Activated CD8-positive, alpha-beta memory T cell treated with anti-CD3 and anti-CD28 coated beads, Interleukin-2, amount 50 U/mL, for 4 hours (primary cell): ENCODE measurements around the gene TGM3.

Experiments used
- DNase-seq: peaks from one replicate; pipeline ENCODE4 v3.0.0-alpha.2; 2020

Gene TGM3

DNA sequence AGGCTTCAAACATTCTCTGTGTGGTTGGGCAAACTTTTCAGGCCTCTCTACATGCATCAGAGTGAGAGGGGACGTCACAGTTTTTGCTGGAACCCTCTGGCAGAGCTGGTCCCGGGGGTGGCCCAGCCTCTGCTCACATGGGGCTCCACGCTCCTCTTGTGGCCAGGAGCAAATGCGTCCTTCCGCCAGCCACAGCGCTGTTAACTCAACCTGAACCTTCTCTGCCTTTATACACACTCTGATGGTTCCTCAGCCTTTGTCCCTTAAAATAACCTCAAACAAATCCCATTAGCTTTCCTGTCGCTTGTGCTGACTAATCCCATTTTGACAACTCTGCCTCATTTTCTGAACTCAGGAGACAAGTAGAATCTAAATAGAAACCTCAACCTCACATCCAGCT lies 45.5 kb downstream of the TGM3 start:
- DNase-seq, result no peak

DNA sequence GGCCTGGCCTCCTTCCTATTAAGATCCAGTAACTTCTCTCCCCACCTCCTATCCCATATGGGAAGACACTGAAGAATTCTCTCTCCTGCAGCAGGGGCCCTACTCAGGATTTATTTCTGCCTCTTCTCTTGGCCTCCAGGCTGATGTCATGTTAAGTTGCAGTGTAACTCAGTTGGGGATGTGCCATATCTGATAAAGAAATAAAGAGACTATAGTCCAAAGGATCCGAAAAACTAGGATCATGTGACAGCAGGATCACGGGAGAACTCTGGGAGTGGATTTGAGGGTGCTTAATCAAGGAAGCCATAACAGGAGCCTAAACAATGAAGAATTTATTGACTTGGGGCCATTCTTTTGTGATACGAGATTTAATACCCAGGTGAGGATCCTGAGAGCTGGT lies 46.4 kb downstream of the TGM3 start:
- no peak for DNase-seq

DNA sequence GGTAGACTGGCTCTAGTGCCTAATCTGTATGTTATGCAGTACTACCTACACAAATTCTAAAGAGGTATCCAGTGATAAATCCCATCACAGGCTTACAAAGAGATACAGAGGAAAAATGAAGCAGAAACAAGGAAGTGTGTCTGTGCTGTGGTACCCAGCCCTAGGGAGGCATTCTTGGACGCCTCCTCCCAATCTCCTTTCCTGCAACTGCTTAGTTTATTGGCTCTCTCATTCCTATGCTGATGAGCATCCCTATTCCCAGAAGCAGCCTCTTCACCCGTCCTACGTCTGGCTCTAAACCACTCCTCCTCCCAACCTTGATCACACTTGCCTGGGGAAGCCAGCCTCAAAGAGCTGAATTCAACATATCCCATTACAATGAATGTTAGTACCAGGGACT lies 50.4 kb downstream of the TGM3 start:
- DNase-seq, result no peak

DNA sequence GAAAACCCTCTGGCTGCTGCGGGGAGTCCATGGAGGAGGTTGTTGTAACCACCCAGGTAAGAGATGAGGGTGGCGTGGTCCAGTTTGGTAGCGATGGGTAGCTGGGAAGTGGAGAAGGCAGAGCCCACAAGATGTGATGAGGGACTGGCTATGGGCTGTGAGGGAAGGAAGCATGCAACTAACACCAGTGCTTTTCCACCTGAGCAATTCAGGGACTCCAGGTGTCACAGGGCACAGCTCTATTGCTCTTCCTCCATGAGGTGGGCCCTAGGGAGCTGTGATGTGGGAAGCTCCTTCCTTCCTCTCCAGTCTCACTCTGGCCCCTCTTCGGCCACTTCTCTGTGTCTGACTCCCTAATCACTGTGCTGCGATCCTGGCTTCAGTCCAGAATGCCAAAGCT lies 52.5 kb downstream of the TGM3 start:
- no peak for DNase-seq

DNA sequence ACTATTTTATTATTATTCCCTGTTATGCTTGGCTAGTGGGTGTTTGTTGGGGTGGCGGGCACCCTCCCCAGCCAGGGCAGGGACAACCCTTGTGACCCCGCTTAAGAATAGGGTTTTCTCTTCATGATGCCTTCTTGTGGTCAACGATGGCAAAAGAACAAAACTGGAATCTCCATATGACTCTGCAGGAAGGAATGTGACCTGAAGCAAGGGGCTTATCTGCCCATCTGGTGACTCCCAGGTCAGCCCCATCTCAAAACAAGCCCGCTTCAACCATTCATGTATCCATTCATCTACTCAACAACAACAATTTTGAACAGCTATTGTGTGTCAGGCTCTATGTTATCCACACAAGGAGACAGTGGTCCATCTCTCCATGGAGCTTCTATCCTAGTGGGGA lies 54.0 kb downstream of the TGM3 start:
- DNase-seq, result no peak

DNA sequence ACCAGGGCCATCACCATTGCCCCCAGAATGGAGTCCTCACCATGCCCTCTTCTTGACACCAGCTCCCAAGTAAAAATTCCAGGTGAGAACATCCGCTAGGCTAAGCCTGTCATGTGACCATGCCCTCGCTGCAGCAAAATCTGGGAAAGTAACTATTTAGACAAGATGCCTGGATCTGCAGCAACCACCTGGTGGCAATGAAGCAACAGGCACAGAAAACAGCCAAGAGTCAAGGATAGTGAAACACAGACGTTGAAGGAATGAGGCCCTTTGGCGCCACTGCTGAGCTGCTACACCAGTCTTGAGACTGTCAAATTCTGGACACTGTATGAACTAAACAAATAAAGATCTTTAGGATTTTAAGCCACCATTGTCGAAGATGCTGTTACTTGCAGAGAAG lies 54.8 kb downstream of the TGM3 start:
- no peak for DNase-seq

DNA sequence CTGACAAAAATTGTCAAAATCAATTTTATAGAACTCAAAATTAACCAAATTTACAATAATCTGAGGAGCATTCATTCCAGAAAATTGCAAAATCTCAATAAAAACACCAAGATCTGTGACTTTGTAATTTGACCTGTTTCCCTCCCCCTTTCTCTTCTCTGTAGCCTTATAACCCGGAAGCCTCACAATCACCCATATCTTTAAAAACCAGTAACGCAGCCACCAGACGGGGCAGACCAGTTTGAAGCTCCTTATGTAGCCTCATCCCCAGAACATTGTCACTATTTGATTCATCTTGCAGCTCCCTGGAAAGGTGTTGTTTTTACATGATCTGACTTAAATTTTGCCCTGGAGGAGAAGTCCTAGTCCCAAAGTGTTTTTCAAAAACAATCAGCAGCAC lies 57.4 kb downstream of the TGM3 start:
- no peak for DNase-seq

DNA sequence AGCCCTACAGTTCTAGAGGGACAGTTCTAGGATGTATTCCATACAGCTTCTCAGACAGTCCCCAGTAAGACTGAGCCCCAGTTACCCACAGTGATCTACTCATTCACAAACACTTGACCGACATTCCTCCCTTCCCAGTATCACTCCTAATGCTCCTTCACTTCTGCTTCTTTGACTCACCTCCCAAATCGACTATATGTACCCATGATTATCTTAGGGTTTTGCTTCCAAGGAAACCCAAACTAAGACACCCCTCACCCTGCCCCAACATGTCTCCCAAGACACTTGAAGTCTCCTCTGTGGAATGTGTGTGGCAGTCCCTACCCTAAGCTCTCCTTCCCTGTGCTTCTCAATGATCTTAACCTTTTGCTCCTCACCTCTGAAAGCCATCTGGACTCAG lies 61.3 kb downstream of the TGM3 start:
- no peak for DNase-seq

DNA sequence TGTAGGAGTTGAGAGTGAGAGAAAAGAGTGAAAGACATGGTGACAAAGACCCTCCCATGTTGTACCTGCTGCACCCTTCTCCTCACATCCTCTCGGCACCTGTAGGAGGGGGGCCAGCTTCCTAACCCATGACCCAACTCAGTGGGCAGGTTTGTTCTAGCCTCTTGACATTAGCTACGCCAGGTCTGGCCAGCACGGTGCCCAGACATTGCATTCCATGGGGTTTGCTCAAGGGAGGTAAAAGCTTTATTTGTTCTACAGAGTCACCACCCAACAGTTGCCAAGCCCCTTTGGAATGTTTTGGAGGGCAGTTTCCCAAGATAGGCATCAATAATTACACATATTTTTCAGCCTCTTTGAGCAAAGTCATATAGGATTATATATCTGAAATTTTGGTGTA lies 62.2 kb downstream of the TGM3 start:
- no peak for DNase-seq

DNA sequence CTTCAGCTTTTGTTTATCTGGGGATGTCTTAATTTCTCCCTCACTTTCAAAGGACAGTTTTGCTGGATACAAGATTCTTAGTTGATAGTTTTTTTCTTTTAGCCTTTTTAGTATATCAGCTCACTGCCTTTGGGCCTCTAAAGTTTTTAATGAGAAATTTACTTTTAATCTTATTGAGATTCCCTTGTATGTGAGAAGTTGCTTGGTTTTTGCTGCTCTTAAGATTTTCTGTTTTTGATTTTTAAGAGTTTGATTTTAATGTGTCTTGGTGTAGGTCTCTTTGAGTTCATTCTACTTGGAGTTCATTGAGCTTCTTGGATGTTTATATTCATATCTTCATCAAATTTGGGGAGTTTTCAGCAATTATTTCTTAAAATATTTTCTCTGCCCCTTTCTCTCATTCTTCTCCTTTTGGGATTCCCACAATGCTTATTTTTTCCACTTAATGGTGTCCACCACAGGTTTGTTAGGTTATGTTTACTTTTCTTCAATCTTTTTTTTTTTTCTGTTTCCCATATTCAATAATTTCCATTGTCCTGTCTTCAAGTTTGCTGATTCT lies 65.3 kb downstream of the TGM3 start:
- no peak for DNase-seq

DNA sequence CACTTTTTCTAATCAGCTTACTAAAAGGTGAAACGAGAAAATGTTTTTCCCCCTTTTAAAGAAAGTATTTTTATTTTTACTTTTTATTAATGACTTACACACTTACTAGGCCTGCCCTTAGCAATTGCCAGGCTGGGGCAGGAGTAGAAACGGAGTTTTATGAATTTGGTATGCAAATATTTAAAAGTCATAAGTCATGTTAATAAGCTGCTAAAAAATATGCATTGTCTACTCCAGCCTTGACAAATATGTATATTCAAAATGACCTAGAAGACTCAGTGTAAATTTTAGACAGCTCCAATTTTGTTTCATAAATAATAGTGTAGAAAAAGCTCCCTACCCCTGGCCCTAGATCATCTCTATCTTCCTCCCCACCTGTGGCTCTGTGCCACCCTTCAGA lies 67.4 kb downstream of the TGM3 start:
- no peak for DNase-seq

DNA sequence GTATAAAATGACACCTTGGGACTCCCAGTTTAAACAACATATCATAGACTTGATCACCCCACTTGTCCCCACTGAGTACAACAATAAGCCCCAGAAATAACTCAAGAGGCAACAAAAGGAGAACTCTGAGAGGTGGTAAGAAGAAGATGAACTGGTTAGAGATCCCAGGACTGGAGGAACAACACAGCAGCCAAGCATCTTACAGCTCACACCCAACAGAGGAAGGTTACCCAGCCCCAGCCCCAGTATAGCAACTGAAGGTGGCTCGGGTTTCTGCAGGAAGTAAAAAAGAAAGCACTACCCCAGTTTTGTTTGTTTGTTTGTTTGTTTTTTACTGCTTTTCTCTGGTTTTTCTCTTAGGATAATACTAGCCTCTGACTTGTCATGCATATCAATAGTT lies 67.8 kb downstream of the TGM3 start:
- no peak for DNase-seq

DNA sequence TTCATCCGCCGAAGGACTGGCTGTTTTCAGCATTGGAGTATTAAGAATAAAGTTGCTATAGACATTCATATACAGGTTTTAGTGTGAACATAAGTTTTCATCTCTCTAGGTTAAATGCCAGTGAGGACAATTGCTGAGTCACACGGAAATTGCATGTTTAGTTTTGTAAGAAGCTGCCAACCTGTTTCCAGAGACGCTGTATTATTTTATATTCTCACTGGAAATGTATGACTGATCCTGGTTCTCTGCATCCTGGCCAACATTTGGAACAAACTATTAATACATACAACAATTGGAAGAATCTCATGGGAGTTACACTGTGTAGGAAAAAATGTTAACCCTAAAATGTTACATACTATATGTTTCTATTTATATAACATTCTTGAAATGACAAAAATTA lies 68.2 kb downstream of the TGM3 start:
- DNase-seq, result no peak

DNA sequence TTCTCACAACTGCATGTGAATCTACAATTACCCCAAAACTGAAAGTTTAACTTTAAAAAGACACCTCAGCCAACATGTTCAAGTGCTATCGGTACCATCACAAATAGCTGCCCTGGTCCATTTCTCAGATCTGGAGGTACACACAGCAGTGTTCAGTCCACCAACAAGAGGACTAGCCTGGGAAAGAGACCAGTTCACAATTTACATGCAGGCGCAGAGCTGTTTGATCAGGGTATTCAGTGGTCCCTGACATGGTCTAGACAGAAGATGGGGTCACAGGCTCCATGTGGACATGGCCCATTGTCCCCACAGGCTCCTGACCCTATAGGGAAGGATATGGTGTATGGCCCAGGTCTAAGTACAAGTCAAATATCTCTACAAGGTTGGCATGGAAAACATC lies 69.3 kb downstream of the TGM3 start:
- no peak for DNase-seq

DNA sequence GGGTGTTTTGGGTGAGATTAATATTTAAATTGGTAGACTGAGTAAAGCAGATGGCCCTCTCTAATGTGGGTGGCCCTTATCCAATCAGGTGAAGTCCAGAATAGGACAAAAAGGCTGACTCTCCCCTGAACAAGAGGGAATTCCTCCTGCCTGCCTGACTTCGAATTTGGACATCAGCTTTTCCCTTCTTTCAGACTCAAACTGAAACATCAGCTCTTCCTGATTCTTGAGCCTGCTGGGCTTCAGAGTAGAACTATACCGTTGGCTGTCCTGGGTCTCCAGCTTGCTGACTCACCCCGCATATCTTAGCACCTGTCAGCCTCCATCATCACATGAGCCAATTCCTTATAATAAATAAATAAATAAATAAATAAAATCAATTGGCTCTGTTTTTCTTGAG lies 69.9 kb downstream of the TGM3 start:
- no peak for DNase-seq

DNA sequence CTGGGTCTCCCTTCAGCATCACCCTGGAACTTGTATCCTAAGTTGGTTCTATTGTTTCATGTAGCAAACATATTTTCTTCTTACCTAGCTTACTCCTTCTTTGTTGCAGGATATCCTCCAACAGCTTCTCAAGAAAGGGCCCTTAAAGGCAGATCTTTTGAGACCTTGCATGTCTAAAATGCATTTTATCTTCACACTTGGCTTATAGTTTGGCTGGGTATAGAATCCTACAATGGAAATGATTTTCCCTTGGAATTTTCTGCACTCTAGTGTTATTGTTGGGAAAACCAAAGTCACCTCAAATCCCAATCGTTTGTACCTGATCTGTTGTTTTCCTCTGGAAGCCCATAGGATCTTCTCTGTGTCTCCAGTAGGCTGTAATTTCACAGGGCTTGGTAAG lies 72.8 kb downstream of the TGM3 start:
- no peak for DNase-seq

DNA sequence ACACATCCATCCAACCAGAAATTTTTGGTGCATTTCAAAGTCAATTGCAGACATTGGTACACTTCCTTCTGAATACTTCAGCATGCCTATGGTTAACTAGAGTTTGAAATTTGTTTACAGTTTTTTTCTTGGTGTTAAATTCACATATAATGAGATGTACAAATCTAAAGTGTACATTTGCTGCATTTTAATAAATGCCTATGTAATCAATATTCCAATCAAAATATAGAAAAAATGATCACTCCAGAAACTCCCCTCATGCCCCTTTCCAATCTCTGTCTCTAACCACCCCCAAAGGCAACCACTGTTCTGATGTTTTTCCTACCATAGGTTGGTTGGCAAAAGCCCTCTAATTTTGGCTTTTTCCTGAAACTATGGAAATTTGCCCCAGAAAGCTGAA lies 77.3 kb downstream of the TGM3 start:
- DNase-seq, result no peak

DNA sequence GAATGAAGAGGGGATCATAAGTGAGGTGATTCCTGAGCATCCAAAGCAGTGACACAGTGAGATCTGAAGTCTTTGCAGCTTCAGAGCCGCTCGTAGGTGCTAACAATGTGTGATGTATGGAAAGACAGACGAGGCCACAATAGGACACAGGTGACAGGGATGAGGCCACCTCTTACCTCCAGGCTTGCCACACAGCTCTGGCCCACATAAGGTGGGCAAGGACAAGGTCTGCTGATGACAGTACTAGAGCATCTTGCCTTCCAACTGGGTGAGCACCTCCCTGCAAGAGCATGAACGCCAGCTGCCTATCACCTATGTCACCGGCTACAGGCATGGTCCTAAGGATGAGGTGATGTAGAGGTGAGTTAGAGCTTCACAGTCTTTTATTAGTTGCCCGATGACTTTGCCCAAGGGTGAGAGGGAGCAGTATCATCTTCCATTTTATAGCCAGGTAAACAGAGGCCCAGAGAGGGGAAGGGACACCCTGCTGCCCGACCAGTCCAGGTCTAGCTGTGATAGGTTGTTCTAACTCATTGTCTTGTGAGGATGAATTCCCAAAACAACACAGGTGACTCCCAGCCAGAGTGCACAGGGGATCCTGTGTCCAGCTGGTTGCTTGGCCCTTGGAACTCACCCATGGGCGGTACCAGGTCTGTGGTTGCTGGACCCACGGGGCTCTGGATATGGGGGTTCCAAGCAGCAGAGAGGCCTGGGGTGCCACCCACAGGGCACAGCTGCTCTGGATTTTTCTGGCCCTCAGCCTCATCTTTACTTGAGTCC lies 78.7 kb downstream of the TGM3 start:
- no peak for DNase-seq

DNA sequence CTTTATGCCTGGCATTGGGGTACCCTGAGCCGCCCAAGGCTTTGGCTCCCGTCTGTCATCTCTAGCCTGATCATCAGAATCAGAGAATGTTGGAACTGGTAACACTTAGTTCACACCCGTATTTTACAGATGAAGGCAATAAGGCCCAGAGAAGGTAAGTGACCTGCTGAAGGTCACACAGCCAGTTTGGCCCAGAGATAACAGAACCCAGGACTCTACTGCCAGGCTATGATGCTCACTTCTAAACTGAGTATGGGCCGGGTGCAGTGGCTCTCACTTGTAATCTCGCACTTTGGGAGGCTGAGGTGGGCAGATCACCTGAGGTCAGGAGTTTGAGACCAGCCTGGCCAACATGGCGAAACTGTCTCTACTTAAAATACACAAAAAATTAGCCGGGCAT lies 83.1 kb downstream of the TGM3 start:
- no peak for DNase-seq

DNA sequence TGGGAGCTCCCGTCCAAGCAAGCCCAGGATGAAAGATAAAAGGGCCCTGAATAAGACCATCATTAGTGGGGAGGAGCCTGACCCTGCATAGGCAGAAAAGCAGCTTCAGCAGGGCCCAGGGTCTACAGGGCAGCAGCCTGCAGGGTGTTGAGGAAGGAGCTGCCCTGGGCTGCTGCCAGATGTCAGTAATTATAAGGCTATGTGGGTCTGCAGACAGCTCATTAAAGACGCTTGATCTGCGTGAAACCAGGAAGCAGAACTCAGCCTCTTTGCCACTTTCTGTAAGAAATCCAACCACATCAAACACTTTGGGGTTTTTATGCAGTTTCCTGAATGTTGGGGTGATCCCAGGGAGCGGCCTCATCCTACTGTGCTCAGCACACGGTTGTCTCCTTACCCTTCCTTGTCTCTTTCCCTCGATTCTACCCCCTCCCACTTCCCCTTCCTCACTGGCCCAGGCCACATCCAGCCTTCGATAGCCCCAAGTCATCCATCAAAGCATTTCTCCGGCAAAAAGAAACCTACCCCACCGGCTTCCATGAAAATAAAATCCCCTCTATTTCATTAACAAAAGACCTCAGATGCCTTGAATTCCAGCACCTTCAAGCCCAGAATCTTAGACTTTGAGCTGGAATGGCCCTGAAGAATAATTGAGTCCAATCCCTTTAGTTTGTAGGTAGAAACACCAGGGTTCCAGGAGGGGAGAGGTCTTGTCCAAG lies 83.9 kb downstream of the TGM3 start:
- DNase-seq, result no peak

DNA sequence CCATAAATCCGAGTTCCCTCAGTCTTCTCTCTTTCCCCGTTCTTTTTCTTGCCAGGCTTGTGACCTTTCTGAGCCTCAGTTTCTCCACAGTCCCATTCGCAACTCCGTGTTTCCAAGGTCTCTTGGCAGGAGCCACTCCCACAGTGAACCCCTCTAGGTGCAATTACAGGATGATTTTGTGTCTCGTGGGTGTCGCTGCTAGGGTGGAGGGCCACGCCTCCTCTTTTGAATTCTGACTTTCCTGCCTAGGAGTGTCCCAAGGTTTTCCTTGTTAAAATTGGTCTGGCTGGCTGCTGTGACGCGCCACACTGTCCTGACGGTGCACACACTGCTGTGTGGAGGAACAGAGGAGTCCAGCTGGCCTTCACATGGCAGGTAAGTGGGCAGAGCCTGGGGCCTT lies 84.8 kb downstream of the TGM3 start, which contains the start of gene TGM6:
Gene TGM6, plus strand, starts transcription at position 301 of the 400 bp plus-strand sequence. Its CDS starts 68 bp downstream, at position 369.
- DNase-seq, result no peak

DNA sequence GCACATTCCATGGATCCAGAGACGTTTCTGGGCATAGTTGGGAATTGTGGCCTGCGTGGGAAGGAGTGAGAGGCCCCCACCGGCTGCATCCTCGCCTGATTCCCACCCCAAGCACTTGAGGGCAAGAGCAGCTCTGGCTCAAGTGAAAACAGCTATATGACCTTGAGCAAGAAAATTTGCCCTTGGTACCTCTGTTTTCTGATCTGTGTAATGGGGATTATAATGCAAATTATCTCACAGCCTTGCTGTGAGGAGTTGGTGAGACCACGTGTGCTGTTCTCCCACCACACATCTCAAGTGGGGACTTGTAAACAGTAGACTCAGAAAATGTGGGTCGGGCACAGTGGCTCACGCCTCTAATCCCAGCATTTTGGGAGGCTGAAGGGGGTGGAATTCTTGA lies 85.5 kb downstream of the TGM3 start:
- DNase-seq, result no peak

DNA sequence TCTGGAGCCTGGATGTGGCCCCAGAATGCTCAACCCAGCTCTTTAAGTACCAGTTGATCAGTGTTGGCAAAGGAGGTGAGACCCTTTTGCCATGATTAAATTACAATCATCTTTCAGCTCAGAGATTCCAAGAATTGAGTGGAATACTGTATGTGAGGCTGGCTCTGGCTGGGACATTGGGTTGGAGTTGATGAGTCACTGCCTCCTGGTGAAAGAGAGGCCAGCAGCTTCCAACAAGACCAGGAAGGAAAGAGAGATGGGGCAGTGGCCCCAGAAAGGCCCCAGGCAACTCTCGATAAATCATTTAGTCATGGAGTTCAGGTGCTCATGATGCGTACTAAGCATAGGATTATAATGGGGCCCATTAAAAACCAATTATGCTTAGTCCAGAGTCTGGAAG lies 87.0 kb downstream of the TGM3 start:
- DNase-seq, result no peak

DNA sequence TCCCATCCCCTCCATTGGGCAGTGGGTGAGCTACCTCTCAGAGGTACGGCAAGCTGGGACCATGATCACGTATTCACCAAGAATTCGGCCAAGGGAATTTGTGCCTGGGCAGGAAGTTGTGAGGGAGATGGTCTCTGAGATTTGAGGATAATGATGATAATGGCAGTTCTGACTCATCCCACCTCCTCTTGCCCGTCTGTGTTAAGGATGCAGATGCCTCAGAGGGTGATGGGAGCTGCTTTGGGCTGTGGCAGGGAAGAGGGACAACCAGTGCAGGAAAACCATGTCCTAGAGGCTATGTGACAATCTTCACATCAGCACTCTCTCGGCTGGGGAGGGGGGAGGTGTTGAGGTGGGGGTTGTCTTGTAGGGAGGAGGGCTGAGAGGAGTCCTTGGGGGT lies 89.2 kb downstream of the TGM3 start:
- DNase-seq, result no peak
